ENCODE data around the gene NOC2L. TPM values are rescaled to one million over a fixed set of nuclear protein-coding genes. Genes with fewer than 3 reads are reported as not detected.

Gene NOC2L
- total and polyA plus RNA-seq, 2 donors from 2014 or later: 42.4 to 65.5 TPM

- H3K4me1 ChIP-seq (ENCODE audit: control insufficient read depth in 2 of 3, insufficient read depth in 2 of 3, low read depth in 1 of 3, low read length in 3 of 3): peaks cover 0 to 31% (median 0%) of the 10 kb centered on the region in 3 donors
- H3K36me3 ChIP-seq (ENCODE audit: control insufficient read depth in 2 of 3, insufficient read depth in 3 of 3, low read length in 3 of 3): peaks cover 0 to 5% (median 4%) of the 10 kb centered on the region in 3 donors
- DNase-seq (peak in 3 of 5 donors; percentile 32 to 83 (median 67)), FAIRE-seq (no peak)
- H3K27ac ChIP-seq (ENCODE audit: low read depth in 2 of 2, low read length in 2 of 2): peak overlapping the region; percentile 71 to 75
- TF ChIP-seq CTCF (IDR thresholded peaks at IDR 0.05; ENCODE audit: borderline replicate concordance, extremely low read depth, insufficient read depth): no peak
- H3K9me3 ChIP-seq (ENCODE audit: control insufficient read depth in 2 of 3, insufficient read depth in 1 of 3, low read length in 3 of 3): no peaks in the 10 kb centered on the region
- H3K27me3 ChIP-seq (ENCODE audit: control insufficient read depth, insufficient read depth, low read length): no peaks in the 10 kb centered on the region
- H3K9ac ChIP-seq (ENCODE audit: low read length in 3 of 3): peak overlapping the region in 1 of 3 donors; percentile 46
- no peak overlapping the region for H3K4me3 ChIP-seq (ENCODE audit: low read length in 3 of 3)
- intact Hi-C loops (cut with DNase I): no loop called here
Measured at GRCh38 chr1:942864-943533, 16.1 kb downstream of the NOC2L start.

- no peak for TF ChIP-seq CTCF (IDR thresholded peaks at IDR 0.05; ENCODE audit: borderline replicate concordance, extremely low read depth, insufficient read depth)
- H3K9me3 ChIP-seq (ENCODE audit: control insufficient read depth in 2 of 3, insufficient read depth in 1 of 3, low read length in 3 of 3): no peaks in the 10 kb centered on the region
- intact Hi-C loops (cut with DNase I): no loop called here
- H3K4me1 ChIP-seq (ENCODE audit: control insufficient read depth in 2 of 3, insufficient read depth in 2 of 3, low read depth in 1 of 3, low read length in 3 of 3): peaks cover 0 to 34% (median 0%) of the 10 kb centered on the region in 3 donors
- H3K27me3 ChIP-seq (ENCODE audit: control insufficient read depth, insufficient read depth, low read length): no peaks in the 10 kb centered on the region
- H3K36me3 ChIP-seq (ENCODE audit: control insufficient read depth in 2 of 3, insufficient read depth in 3 of 3, low read length in 3 of 3): no peaks in the 10 kb centered on the region
- peak overlapping the region in 1 of 3 donors; percentile 46 for H3K9ac ChIP-seq (ENCODE audit: low read length in 3 of 3)
- H3K4me3 ChIP-seq (ENCODE audit: low read length in 3 of 3): no peak overlapping the region
- FAIRE-seq (no peak), DNase-seq (peak in 3 of 5 donors; percentile 34 to 69 (median 51))
- H3K27ac ChIP-seq (ENCODE audit: low read depth in 2 of 2, low read length in 2 of 2): peak overlapping the region; percentile 71 to 75
Measured at GRCh38 chr1:942411-942821, 16.6 kb downstream of the NOC2L start.

GRCh38 chr1:941588-942383, 17.3 kb downstream of the NOC2L start:
- Histone ChIP-seq H3K27me3 (ENCODE audit: control insufficient read depth, insufficient read depth, low read length) (no peaks in the 10 kb centered on the region), H3K36me3 (ENCODE audit: control insufficient read depth in 2 of 3, insufficient read depth in 3 of 3, low read length in 3 of 3) (no peaks in the 10 kb centered on the region), H3K4me1 (ENCODE audit: control insufficient read depth in 2 of 3, insufficient read depth in 2 of 3, low read depth in 1 of 3, low read length in 3 of 3) (peaks cover 0 to 34% (median 0%) of the 10 kb centered on the region in 3 donors), H3K27ac (ENCODE audit: low read depth in 2 of 2, low read length in 2 of 2) (peak overlapping the region; percentile 75 to 83), H3K4me3 (ENCODE audit: low read length in 3 of 3) (no peak overlapping the region), H3K9ac (ENCODE audit: low read length in 3 of 3) (no peak overlapping the region), H3K9me3 (ENCODE audit: control insufficient read depth in 2 of 3, insufficient read depth in 1 of 3, low read length in 3 of 3) (no peaks in the 10 kb centered on the region)
- DNase-seq: peak; percentile 88 to 97 (median 93)
- intact Hi-C loops (cut with DNase I): no loop called here
- no peak for FAIRE-seq
- no peak for TF ChIP-seq CTCF (IDR thresholded peaks at IDR 0.05; ENCODE audit: borderline replicate concordance, extremely low read depth, insufficient read depth)
